Peyer's patch (tissue), 4 donors: ENCODE measurements around the gene IAPP. TPM values are rescaled to one million over a fixed set of nuclear protein-coding genes. Genes with fewer than 3 reads are reported as not detected.

ENCODE experiments used
- DNase-seq, 3 donors: peaks; one replicate each; pipeline ENCODE4 v3.0.0-alpha.2; 2017 to 2019
- H3K27ac ChIP-seq, 4 donors: fragments of 200-600 bp; sonication (generic); one replicate each; pipeline ENCODE4 v1.5.1; 2016 to 2019
- H3K27me3 ChIP-seq, 2 donors: fragments of 200-600 bp; sonication (generic); one replicate each; pipeline ENCODE4 v1.5.1; 2019
- H3K36me3 ChIP-seq, 3 donors: fragments of 200-600 bp; sonication (generic); one replicate each; pipeline ENCODE4 v1.5.1; 2016 to 2019
- H3K4me1 ChIP-seq, 4 donors: fragments of 200-600 bp; sonication (generic); one replicate each; pipeline ENCODE4 v1.5.1; 2016 to 2019
- H3K4me3 ChIP-seq, 4 donors: fragments of 200-600 bp; sonication (generic); 1 replicate in 3 of 4; 2 replicates in 1 of 4; pipeline ENCODE4 v1.5.1; 2016 to 2019; ENCODE audit warnings: mild to moderate bottlenecking in 1 of 4
- H3K9me3 ChIP-seq, 4 donors: fragments of 200-600 bp; sonication (generic); one replicate each; pipeline ENCODE4 v1.5.1; 2016 to 2019; ENCODE audit warnings: mild to moderate bottlenecking in 1 of 4
- POLR2A ChIP-seq, 2 donors: fragments of 450-650 bp; IDR thresholded peaks; one replicate each; pipeline ENCODE4 v1.5.1; 2017; ENCODE audit warnings: antibody characterized with exemption in 2 of 2, mild to moderate bottlenecking in 2 of 2, moderate library complexity in 2 of 2
- total RNA-seq, 4 donors: library from RNA; depleted of rRNA; stranded (reverse); fragments of >200 nt; gene quantifications; one replicate each; pipeline ENCODE4 v1.1.0, GENCODE V29; 2016
- TF ChIP-seq, protein P1 (sequence below), 6 experiments: fragments of 450-650 bp in 4 of 6; fragments of 200-600 bp in 2 of 6; sonication (generic) in 1 of 6; IDR thresholded peaks; one replicate each; pipeline ENCODE4 v1.5.1; 2017 to 2019; ENCODE audit warnings: antibody characterized with exemption in 6 of 6, mild to moderate bottlenecking in 3 of 6, moderate library complexity in 1 of 6

The IAPP gene
- total RNA-seq, 4 donors from 2014 or later: not detected

DNA sequence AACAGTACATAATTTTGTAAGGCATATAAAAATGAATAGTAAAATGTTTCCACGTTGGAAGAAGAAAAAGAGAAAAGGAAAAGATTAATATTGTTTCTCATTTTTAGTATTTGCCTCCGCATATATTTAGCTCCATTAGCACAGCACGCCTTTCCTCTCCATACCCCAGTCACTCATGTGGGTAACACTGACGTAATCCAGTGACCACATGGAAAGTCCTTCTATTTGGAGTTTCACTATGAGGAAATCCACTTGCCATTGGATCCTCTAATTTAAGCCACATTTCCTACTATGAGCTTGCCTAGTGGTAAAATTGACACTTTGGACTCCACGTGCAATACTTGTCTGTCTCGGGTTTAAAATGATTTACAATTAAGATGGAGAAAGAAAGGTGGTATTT, 32.3 kb upstream of the IAPP start:
- Histone ChIP-seq H3K27me3 (no peaks in the 10 kb centered on the region), H3K4me1 (no peaks in the 10 kb centered on the region), H3K36me3 (no peaks in the 10 kb centered on the region), H3K4me3 (no peak overlapping the region), H3K9me3 (no peaks in the 10 kb centered on the region), H3K27ac (no peak overlapping the region)
- no peak for DNase-seq
- TF ChIP-seq POLR2A (IDR thresholded peaks at IDR 0.05): no peak
- TF ChIP-seq, protein P1, sequence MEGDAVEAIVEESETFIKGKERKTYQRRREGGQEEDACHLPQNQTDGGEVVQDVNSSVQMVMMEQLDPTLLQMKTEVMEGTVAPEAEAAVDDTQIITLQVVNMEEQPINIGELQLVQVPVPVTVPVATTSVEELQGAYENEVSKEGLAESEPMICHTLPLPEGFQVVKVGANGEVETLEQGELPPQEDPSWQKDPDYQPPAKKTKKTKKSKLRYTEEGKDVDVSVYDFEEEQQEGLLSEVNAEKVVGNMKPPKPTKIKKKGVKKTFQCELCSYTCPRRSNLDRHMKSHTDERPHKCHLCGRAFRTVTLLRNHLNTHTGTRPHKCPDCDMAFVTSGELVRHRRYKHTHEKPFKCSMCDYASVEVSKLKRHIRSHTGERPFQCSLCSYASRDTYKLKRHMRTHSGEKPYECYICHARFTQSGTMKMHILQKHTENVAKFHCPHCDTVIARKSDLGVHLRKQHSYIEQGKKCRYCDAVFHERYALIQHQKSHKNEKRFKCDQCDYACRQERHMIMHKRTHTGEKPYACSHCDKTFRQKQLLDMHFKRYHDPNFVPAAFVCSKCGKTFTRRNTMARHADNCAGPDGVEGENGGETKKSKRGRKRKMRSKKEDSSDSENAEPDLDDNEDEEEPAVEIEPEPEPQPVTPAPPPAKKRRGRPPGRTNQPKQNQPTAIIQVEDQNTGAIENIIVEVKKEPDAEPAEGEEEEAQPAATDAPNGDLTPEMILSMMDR (IDR thresholded peaks at IDR 0.05): no peak

GRCh38 chr12:21341769-21342168, 30.9 kb upstream of the IAPP start:
- Histone ChIP-seq H3K27me3 (no peaks in the 10 kb centered on the region), H3K36me3 (no peaks in the 10 kb centered on the region), H3K9me3 (no peaks in the 10 kb centered on the region), H3K4me1 (no peaks in the 10 kb centered on the region), H3K27ac (no peak overlapping the region), H3K4me3 (no peak overlapping the region)
- DNase-seq: no peak
- TF ChIP-seq, protein P1 (IDR thresholded peaks at IDR 0.05): no peak
- TF ChIP-seq POLR2A (IDR thresholded peaks at IDR 0.05): no peak

DNA sequence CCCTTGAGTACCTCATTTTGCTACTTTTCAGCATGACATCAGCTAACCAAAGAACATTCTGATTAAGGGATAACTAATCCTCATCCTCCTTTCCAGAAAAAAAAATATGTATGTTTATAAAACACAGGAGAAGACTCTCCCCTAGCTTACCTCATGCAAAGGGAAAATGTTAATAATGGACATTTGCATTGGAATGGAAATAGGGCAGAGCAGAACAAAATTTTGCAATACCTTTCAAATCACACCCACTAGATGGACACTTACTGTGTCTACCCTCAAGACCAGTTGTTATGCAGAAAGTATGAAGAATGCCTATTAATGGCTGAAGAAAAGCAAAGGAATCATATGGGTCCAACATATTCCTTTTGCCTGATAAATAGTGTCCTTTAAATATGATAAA, 29.1 kb upstream of the IAPP start:
- DNase-seq: no peak
- no peaks in the 10 kb centered on the region for H3K9me3 ChIP-seq
- H3K4me1 ChIP-seq: no peaks in the 10 kb centered on the region
- no peak for TF ChIP-seq POLR2A (IDR thresholded peaks at IDR 0.05)
- TF ChIP-seq, protein P1 (IDR thresholded peaks at IDR 0.05): no peak
- no peak overlapping the region for H3K27ac ChIP-seq
- H3K27me3 ChIP-seq: no peaks in the 10 kb centered on the region
- H3K4me3 ChIP-seq: no peak overlapping the region
- no peaks in the 10 kb centered on the region for H3K36me3 ChIP-seq

DNA sequence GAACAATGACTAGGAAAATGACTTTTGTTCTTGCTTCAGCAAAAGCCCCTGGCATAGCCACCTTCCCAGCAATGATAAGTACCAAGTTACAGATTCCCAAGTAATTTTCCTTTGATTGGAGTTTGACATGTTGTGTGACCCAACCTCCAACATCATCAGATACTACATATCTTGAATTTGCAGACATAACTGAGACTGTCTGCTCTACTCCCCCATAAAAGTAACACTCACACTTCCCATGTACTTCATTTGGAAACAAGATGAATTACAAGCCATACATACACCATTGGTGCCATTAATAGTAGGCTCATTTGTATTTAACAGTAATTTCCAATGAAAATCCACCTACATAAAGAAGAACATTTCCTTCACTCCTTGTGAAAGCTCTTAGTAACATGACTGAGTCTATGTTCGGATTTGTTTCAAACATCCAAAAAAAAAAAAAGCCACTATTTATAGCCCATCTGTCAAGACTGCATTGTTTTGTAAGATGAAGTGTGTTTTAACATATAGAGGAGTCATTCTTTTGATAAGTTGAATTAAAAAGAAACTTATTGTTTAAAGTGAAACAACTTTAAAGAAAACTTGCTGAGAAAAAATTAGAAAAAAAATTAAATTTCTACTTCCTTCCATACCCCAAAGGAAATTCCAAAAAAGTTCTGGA, 26.0 kb upstream of the IAPP start:
- Histone ChIP-seq H3K27ac (no peak overlapping the region), H3K9me3 (no peaks in the 10 kb centered on the region), H3K36me3 (no peaks in the 10 kb centered on the region), H3K27me3 (no peaks in the 10 kb centered on the region), H3K4me1 (no peaks in the 10 kb centered on the region), H3K4me3 (no peak overlapping the region)
- DNase-seq: no peak
- no peak for TF ChIP-seq POLR2A (IDR thresholded peaks at IDR 0.05)
- TF ChIP-seq, protein P1 (IDR thresholded peaks at IDR 0.05): no peak

GRCh38 chr12:21350975-21351374, 21.7 kb upstream of the IAPP start:
- Histone ChIP-seq H3K27me3 (no peaks in the 10 kb centered on the region), H3K27ac (no peak overlapping the region), H3K36me3 (no peaks in the 10 kb centered on the region), H3K4me1 (no peaks in the 10 kb centered on the region), H3K9me3 (no peaks in the 10 kb centered on the region), H3K4me3 (no peak overlapping the region)
- no peak for DNase-seq
- TF ChIP-seq POLR2A (IDR thresholded peaks at IDR 0.05): no peak
- TF ChIP-seq, protein P1 (IDR thresholded peaks at IDR 0.05): no peak

- TF ChIP-seq POLR2A (IDR thresholded peaks at IDR 0.05): no peak
- TF ChIP-seq, protein P1 (IDR thresholded peaks at IDR 0.05): no peak
- DNase-seq: no peak
- Histone ChIP-seq H3K36me3 (no peaks in the 10 kb centered on the region), H3K9me3 (no peaks in the 10 kb centered on the region), H3K27ac (no peak overlapping the region), H3K4me1 (no peaks in the 10 kb centered on the region), H3K4me3 (no peak overlapping the region), H3K27me3 (no peaks in the 10 kb centered on the region)
Observed at GRCh38 chr12:21353487-21353886, 19.2 kb upstream of the IAPP start.
